ENCODE measurements around the gene RFTN1. TPM values are rescaled to one million over a fixed set of nuclear protein-coding genes. Genes with fewer than 3 reads are reported as not detected.

RFTN1 gene
- total and polyA plus RNA-seq, 9 of the 15 experiments (the other 6 are each of a cell fraction or from before 2014, with no cell fraction given) = 0.08 to 0.51 (median 0.11) TPM; not detected in 6

DNA sequence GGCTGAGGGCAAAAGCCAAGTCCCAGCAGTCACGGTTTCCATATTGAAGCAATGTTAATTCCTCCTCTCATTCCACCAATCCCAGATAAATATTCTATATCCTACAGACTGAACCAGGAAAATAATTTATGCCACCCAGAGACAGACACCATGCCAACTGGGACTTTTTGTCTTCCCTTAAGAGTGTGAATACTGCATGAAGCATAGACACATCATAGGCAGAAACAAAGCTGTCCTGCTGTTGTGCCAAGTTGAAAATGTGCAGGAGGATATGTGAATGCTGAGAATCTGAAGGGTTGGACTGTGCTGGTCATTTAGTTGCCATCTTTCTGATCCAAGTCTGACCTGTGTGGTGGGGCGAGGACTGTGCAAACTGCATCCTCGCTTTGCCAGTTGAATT is 37.7 kb downstream of the RFTN1 start:
- H3K9me1 ChIP-seq (ENCODE audit: control insufficient read depth, insufficient read depth, low read length) = no peaks in the 10 kb centered on the region
- H3K27ac ChIP-seq (ENCODE audit: extremely low read depth, low read depth, low read length) = no peak overlapping the region
- no peak overlapping the region for H3K4me2 ChIP-seq (ENCODE audit: insufficient read depth, low read length)
- no peak overlapping the region for H3K4me3 ChIP-seq
- ChIA-PET CTCF (ENCODE audit: low intra/inter-chr PET ratio) (interaction anchor here (0.5 kb wide), 1 partner anchor 107 kb away, joined by 3 read pairs; no protein-coding TSS in a partner anchor), POLR2A (interaction anchor here (1.0 kb wide), 1 partner anchor 15 kb away, joined by 4 read pairs; no protein-coding TSS in a partner anchor)
- intact Hi-C loops (cut with micrococcal nuclease) = no loop called here
- no peak for TF ChIP-seq ZNF133 (CRISPR knock-in tag; IDR thresholded peaks at IDR 0.05)
- TF ChIP-seq ZNF165 (CRISPR knock-in tag; IDR thresholded peaks at IDR 0.05; ENCODE audit: borderline replicate concordance) = no peak
- no peak for TF ChIP-seq KHSRP (IDR thresholded peaks at IDR 0.05)
- no peak for TF ChIP-seq NFE2L1 (tag; IDR thresholded peaks at IDR 0.05; ENCODE audit: borderline replicate concordance, low read depth)
- TF ChIP-seq ZNF347 (CRISPR knock-in tag; IDR thresholded peaks at IDR 0.05; ENCODE audit: low read depth) = no peak
- TF ChIP-seq ZKSCAN1 (IDR thresholded peaks at IDR 0.05; ENCODE audit: low read depth, low read length) = no peak
- no peak for TF ChIP-seq ILK (tag; IDR thresholded peaks at IDR 0.05; ENCODE audit: borderline replicate concordance, low read depth)
- no peak for TF ChIP-seq SMAD2 (IDR thresholded peaks at IDR 0.05; ENCODE audit: low read depth, low read length)
- TF ChIP-seq PTRF (tag; IDR thresholded peaks at IDR 0.05) = no peak
- no peak for TF ChIP-seq EP300 (IDR thresholded peaks at IDR 0.05; ENCODE audit: low read length)
- no peak for TF ChIP-seq NBN (IDR thresholded peaks at IDR 0.05; ENCODE audit: low read depth)
- no peak for TF ChIP-seq BMI1 (IDR thresholded peaks at IDR 0.05; ENCODE audit: low read length)
- TF ChIP-seq, protein P1, sequence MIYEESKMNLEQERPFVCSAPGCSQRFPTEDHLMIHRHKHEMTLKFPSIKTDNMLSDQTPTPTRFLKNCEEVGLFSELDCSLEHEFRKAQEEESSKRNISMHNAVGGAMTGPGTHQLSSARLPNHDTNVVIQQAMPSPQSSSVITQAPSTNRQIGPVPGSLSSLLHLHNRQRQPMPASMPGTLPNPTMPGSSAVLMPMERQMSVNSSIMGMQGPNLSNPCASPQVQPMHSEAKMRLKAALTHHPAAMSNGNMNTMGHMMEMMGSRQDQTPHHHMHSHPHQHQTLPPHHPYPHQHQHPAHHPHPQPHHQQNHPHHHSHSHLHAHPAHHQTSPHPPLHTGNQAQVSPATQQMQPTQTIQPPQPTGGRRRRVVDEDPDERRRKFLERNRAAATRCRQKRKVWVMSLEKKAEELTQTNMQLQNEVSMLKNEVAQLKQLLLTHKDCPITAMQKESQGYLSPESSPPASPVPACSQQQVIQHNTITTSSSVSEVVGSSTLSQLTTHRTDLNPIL (CRISPR knock-in tag; IDR thresholded peaks at IDR 0.05) = no peak
- TF ChIP-seq, protein P2, sequence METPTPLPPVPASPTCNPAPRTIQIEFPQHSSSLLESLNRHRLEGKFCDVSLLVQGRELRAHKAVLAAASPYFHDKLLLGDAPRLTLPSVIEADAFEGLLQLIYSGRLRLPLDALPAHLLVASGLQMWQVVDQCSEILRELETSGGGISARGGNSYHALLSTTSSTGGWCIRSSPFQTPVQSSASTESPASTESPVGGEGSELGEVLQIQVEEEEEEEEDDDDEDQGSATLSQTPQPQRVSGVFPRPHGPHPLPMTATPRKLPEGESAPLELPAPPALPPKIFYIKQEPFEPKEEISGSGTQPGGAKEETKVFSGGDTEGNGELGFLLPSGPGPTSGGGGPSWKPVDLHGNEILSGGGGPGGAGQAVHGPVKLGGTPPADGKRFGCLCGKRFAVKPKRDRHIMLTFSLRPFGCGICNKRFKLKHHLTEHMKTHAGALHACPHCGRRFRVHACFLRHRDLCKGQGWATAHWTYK (CRISPR knock-in tag; IDR thresholded peaks at IDR 0.05) = no peak
- no peak for TF ChIP-seq TAL1 (IDR thresholded peaks at IDR 0.05)
- no peak for TF ChIP-seq FOXK1 (CRISPR knock-in tag; IDR thresholded peaks at IDR 0.05; ENCODE audit: borderline replicate concordance)
- TF ChIP-seq RB1 (IDR thresholded peaks at IDR 0.05; ENCODE audit: low read depth) = no peak
- TF ChIP-seq TCF3 (CRISPR knock-in tag; IDR thresholded peaks at IDR 0.05) = no peak
- no peak for TF ChIP-seq ZSCAN29 (IDR thresholded peaks at IDR 0.05)
- no peaks in the 10 kb centered on the region for H4K20me1 ChIP-seq (replicated peaks; ENCODE audit: control insufficient read depth, insufficient read depth, low read length)
- H2AFZ ChIP-seq (ENCODE audit: low read depth, low read length) = no peak overlapping the region
- FAIRE-seq = no peak
- no TSS peak for BruUV-seq (replicated peaks)
- WGBS (ENCODE audit: insufficient coverage, low coverage, missing lambda C conversion rate) = 0% methylated on average over 3 of the region's 3 CpGs
- H3K27me3 ChIP-seq (ENCODE audit: control insufficient read depth in 2 of 2, insufficient read depth in 2 of 2, low read length in 2 of 2) = no peaks in the 10 kb centered on the region
- DNase-seq (ENCODE audit: extremely low read depth in 1 of 4, low spot score in 3 of 4) = no peak
- H3K4me1 ChIP-seq (replicated peaks in 1 of 2; ENCODE audit: control insufficient read depth in 2 of 2, insufficient read depth in 2 of 2, low read length in 2 of 2) = no peaks in the 10 kb centered on the region
- no peaks in the 10 kb centered on the region for H3K9me3 ChIP-seq (replicated peaks; ENCODE audit: control insufficient read depth, insufficient read depth, low read depth, low read length)
- ATAC-seq = no peak
- no peaks in the 10 kb centered on the region for H3K79me2 ChIP-seq (ENCODE audit: control insufficient read depth, insufficient read depth, low read length)
- H3K9ac ChIP-seq (ENCODE audit: insufficient read depth in 1 of 2, low read depth in 2 of 2, low read length in 2 of 2) = no peak overlapping the region
- in situ Hi-C loops (cut with MboI) = no loop called here
- H3K36me3 ChIP-seq (ENCODE audit: control insufficient read depth, insufficient read depth, low read length) = no peaks in the 10 kb centered on the region
